ENCODE measurements around the gene ENPP7.

DNA sequence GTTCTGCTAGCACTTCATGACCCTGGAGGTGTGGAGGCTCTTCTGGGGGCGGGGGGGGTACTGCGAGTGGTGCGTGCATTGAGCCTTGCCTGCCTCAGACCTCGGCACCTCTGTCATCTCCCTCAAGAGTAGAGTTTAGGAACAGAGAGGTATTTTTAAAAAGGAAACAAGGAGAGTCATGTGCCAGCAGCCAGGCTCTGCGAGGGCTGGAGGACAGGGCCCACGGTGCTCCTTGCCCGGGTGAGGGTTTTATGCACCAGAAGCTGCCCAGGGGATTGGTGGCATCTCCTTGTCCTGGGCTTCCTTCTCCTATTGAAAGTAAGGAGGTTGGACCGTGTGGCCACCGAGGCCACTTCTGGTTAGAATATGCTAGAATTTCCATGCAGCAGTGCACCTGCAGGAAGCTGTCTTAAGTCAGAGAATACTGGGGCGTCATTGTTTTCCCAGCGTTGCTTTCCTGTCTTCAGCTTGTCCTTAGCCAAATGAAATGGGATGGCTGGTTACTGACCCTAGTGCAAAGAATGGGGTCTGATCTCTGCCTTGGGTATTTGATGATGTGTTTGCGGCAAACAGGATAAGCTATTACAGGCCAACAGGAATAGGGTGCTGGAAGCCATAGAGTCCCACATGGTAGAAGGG, 50.4 kb downstream of the ENPP7 start:
- TF ChIP-seq, protein P1, sequence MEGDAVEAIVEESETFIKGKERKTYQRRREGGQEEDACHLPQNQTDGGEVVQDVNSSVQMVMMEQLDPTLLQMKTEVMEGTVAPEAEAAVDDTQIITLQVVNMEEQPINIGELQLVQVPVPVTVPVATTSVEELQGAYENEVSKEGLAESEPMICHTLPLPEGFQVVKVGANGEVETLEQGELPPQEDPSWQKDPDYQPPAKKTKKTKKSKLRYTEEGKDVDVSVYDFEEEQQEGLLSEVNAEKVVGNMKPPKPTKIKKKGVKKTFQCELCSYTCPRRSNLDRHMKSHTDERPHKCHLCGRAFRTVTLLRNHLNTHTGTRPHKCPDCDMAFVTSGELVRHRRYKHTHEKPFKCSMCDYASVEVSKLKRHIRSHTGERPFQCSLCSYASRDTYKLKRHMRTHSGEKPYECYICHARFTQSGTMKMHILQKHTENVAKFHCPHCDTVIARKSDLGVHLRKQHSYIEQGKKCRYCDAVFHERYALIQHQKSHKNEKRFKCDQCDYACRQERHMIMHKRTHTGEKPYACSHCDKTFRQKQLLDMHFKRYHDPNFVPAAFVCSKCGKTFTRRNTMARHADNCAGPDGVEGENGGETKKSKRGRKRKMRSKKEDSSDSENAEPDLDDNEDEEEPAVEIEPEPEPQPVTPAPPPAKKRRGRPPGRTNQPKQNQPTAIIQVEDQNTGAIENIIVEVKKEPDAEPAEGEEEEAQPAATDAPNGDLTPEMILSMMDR (IDR thresholded peaks at IDR 0.05; ENCODE audit: low read depth, low read length): no peak
- TF ChIP-seq EZH2phosphoT487 (IDR thresholded peaks at IDR 0.05; ENCODE audit: low read depth): no peak
